ENCODE data around the gene WFDC2. TPM values are rescaled to one million over a fixed set of nuclear protein-coding genes. Genes with fewer than 3 reads are reported as not detected.

WFDC2 gene
- total and polyA plus RNA-seq, 2 of the 4 experiments (the other 2 are of a cell fraction), result not detected

GRCh38 chr20:45515147-45515913 is 45.8 kb downstream of the WFDC2 start, which contains the start of gene SPINT3:
Gene SPINT3 (minus strand): TSS chr20:45515622. CDS start chr20:45515608, 14 bp downstream.
- CTCF ChIA-PET, result no interaction called here
- BruUV-seq (replicated peaks), result no TSS peak
- H3K36me3 ChIP-seq (ENCODE audit: control insufficient read depth, insufficient read depth, low read length), result no peaks in the 10 kb centered on the region

More at GRCh38 chr20:45515147-45515913, 45.8 kb downstream of the WFDC2 start, which contains the start of gene SPINT3:
- Histone ChIP-seq H4K91ac (ENCODE audit: insufficient read depth, low read depth, low read length) (no peak within 1 kb of the TSS), H3K18ac (ENCODE audit: low read depth, low read length) (no peak within 1 kb of the TSS), H3K9me1 (ENCODE audit: insufficient read depth, low read length) (no peaks in the 10 kb centered on the region), H3K4me2 (ENCODE audit: low read depth, low read length) (no peak within 1 kb of the TSS), H3K9me3 (ENCODE audit: control insufficient read depth, insufficient read depth, low read length) (no peaks in the 10 kb centered on the region), H3K9ac (ENCODE audit: low read depth, low read length) (no peak within 1 kb of the TSS), H3K4ac (ENCODE audit: low read depth, low read length) (no peak within 1 kb of the TSS), H2AFZ (replicated peaks; ENCODE audit: low read length, poor library complexity) (no peak within 1 kb of the TSS), H3K56ac (ENCODE audit: extremely low read depth, insufficient read depth, low read length) (no peak within 1 kb of the TSS), H3K27ac (ENCODE audit: insufficient read depth, low read length) (no peak within 1 kb of the TSS), H2AK9ac (replicated peaks; ENCODE audit: low read depth, low read length, poor library complexity) (no peak within 1 kb of the TSS), H4K20me1 (ENCODE audit: insufficient read depth, low read length) (no peaks in the 10 kb centered on the region), H2BK20ac (ENCODE audit: low read depth, low read length) (no peak within 1 kb of the TSS), H4K8ac (ENCODE audit: low read depth in 2 of 2, low read length in 2 of 2) (no peak within 1 kb of the TSS), H3K79me1 (ENCODE audit: low read depth in 1 of 2, low read length in 2 of 2) (no peaks in the 10 kb centered on the region), H2AK5ac (ENCODE audit: low read depth, low read length) (no peak within 1 kb of the TSS), H3K4me3 (ENCODE audit: insufficient read depth, low read depth, low read length) (no peak within 1 kb of the TSS), H3K23ac (ENCODE audit: low read depth, low read length) (no peak within 1 kb of the TSS), H2BK5ac (ENCODE audit: low read depth, low read length, poor library complexity, severe bottlenecking) (no peak within 1 kb of the TSS), H3K14ac (replicated peaks; ENCODE audit: low read depth, low read length) (no peak within 1 kb of the TSS), H2BK15ac (ENCODE audit: low read depth, low read length) (no peak within 1 kb of the TSS), H3K4me1 (ENCODE audit: control insufficient read depth, insufficient read depth, low read length) (no peaks in the 10 kb centered on the region), H2BK120ac (ENCODE audit: low read depth, low read length) (no peak within 1 kb of the TSS), H3K27me3 (ENCODE audit: control insufficient read depth, insufficient read depth, low read length) (no peaks in the 10 kb centered on the region), H4K5ac (ENCODE audit: low read depth, low read length) (no peak within 1 kb of the TSS)
- intact Hi-C loops (cut with micrococcal nuclease), result no loop called here
- DNase-seq (no peak), ATAC-seq (ENCODE audit: low read depth) (no peak)
- dilution Hi-C loops (cut with HindIII; ENCODE audit: low sequenced_read_pairs, unreplicated experiment), result no loop called here
- no peak for TF ChIP-seq MAFK (IDR thresholded peaks at IDR 0.05; ENCODE audit: low read depth, low read length)
- no peak for TF ChIP-seq CTCF (conservative IDR thresholded peaks at IDR 0.05; ENCODE audit: low read depth, low read length)
- no peak for TF ChIP-seq ELK1 (IDR thresholded peaks at IDR 0.05; ENCODE audit: borderline replicate concordance, low read depth, low read length)
- TF ChIP-seq NFE2L2 (IDR thresholded peaks at IDR 0.05; ENCODE audit: low read depth, low read length), result no peak
- no peak for TF ChIP-seq BHLHE40 (IDR thresholded peaks at IDR 0.05; ENCODE audit: low read depth, low read length)
- TF ChIP-seq POLR2A (IDR thresholded peaks at IDR 0.05; ENCODE audit: low read depth, low read length), result no peak
- no peak for TF ChIP-seq RAD21 (IDR thresholded peaks at IDR 0.05; ENCODE audit: low read length)
- TF ChIP-seq MXI1 (IDR thresholded peaks at IDR 0.05; ENCODE audit: borderline replicate concordance, low read depth, low read length), result no peak
- no peak for TF ChIP-seq USF2 (IDR thresholded peaks at IDR 0.05; ENCODE audit: low read depth, low read length)
- TF ChIP-seq SMC3 (IDR thresholded peaks at IDR 0.05; ENCODE audit: low read depth, low read length), result no peak
- TF ChIP-seq CHD1 (IDR thresholded peaks at IDR 0.05; ENCODE audit: low read depth, low read length), result no peak
- no peak for TF ChIP-seq RFX5 (IDR thresholded peaks at IDR 0.05; ENCODE audit: low read depth, low read length)
- no peak for TF ChIP-seq RCOR1 (IDR thresholded peaks at IDR 0.05; ENCODE audit: insufficient replicate concordance, low read length)
- TF ChIP-seq CEBPB (IDR thresholded peaks at IDR 0.05; ENCODE audit: low read depth, low read length), result no peak
- TF ChIP-seq FOS (IDR thresholded peaks at IDR 0.05; ENCODE audit: low read depth, low read length), result no peak
- TF ChIP-seq MAZ (IDR thresholded peaks at IDR 0.05; ENCODE audit: borderline replicate concordance, low read depth, low read length), result no peak
- POLR2A ChIA-PET (ENCODE audit: unreplicated experiment), result no interaction called here
- WGBS, 2 experiments (ENCODE audit: extremely low coverage in 2 of 2, insufficient read length in 1 of 2), result no CpG with 5 or more reads among the region's 5 CpGs
- in situ Hi-C loops (cut with MboI; ENCODE audit: low sequenced_read_pairs), result no loop called here

Measured in IMR-90 (cell line).